ENCODE data around the gene CDH4. TPM values are rescaled to one million over a fixed set of nuclear protein-coding genes. Genes with fewer than 3 reads are reported as not detected.

CDH4 gene
- total and polyA plus RNA-seq, 4 experiments from 2014 or later: 0.39 to 1.1 (median 0.41) TPM; not detected in 1

DNA sequence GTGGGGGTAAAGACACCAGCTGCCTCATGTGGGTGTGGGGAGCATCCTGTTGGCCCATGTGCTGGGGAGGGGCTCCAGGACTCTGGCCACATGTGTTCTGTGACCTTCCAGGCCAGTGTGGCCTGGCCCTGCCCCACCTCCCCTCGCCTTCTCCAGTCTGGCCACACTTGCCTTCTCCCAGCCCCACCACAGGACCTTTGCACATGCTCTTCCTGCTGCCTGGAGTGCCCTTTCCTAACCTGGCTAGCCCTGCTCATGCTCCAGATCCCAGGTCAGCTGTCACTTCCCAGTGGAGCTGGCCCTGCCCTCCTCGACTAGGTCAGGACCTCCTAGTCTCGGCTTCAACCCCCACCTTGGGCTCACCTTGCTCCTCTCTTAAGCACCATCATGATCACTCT, 183.8 kb downstream of the CDH4 start:
- POLR2A ChIA-PET (ENCODE audit: partially characterized antibody): no interaction called here
- H3K36me3 ChIP-seq (ENCODE audit: insufficient read depth, low read length): no peaks in the 10 kb centered on the region
- H3K9me3 ChIP-seq (ENCODE audit: control insufficient read depth in 1 of 2, low read length in 2 of 2): no peaks in the 10 kb centered on the region
- intact Hi-C loops (cut with micrococcal nuclease): no loop called here
- H3K4me1 Mint-ChIP-seq: no peaks in the 10 kb centered on the region
- CTCF ChIA-PET (ENCODE audit: partially characterized antibody): no interaction called here
- no peaks in the 10 kb centered on the region for H3K27me3 ChIP-seq (ENCODE audit: insufficient read depth, low read length)
- H3K27ac Mint-ChIP-seq: no peak overlapping the region
- H3K36me3 Mint-ChIP-seq: no peaks in the 10 kb centered on the region
- H3K27ac ChIP-seq (ENCODE audit: low read depth, low read length): no peak overlapping the region
- no peaks in the 10 kb centered on the region for H3K4me1 ChIP-seq (ENCODE audit: insufficient read depth, low read length)
- H3K4me3 Mint-ChIP-seq: no peak overlapping the region
- H3K9me3 Mint-ChIP-seq: peaks cover 0 to 11% (median under 1%) of the 10 kb centered on the region in 8 donors
- H3K4me3 ChIP-seq (ENCODE audit: low read length in 2 of 2): no peak overlapping the region
- peaks cover 6 to 7% of the 10 kb centered on the region in 2 donors for H3K27me3 Mint-ChIP-seq
- no peak for DNase-seq

- POLR2A ChIA-PET (ENCODE audit: partially characterized antibody): no interaction called here
- H3K27me3 ChIP-seq (ENCODE audit: insufficient read depth, low read length): no peaks in the 10 kb centered on the region
- CTCF ChIA-PET (ENCODE audit: partially characterized antibody): no interaction called here
- H3K36me3 ChIP-seq (ENCODE audit: insufficient read depth, low read length): no peaks in the 10 kb centered on the region
- H3K36me3 Mint-ChIP-seq: no peaks in the 10 kb centered on the region
- no peak overlapping the region for H3K4me3 Mint-ChIP-seq
- H3K4me1 ChIP-seq (ENCODE audit: insufficient read depth, low read length): no peaks in the 10 kb centered on the region
- intact Hi-C loops (cut with micrococcal nuclease): no loop called here
- DNase-seq: no peak
- H3K9me3 Mint-ChIP-seq: peaks cover 0 to 11% (median under 1%) of the 10 kb centered on the region in 8 donors
- no peak overlapping the region for H3K27ac Mint-ChIP-seq
- no peaks in the 10 kb centered on the region for H3K4me1 Mint-ChIP-seq
- H3K9me3 ChIP-seq (ENCODE audit: control insufficient read depth in 1 of 2, low read length in 2 of 2): no peaks in the 10 kb centered on the region
- H3K4me3 ChIP-seq (ENCODE audit: low read length in 2 of 2): no peak overlapping the region
- no peak overlapping the region for H3K27ac ChIP-seq (ENCODE audit: low read depth, low read length)
- H3K27me3 Mint-ChIP-seq: peaks cover 6 to 7% of the 10 kb centered on the region in 2 donors
Measured at GRCh38 chr20:61436283-61436666, 184.2 kb downstream of the CDH4 start.

- H3K4me3 ChIP-seq (ENCODE audit: low read length in 2 of 2): no peak overlapping the region
- ChIA-PET POLR2A (ENCODE audit: partially characterized antibody) (no interaction called here), CTCF (ENCODE audit: partially characterized antibody) (no interaction called here)
- H3K4me1 ChIP-seq (ENCODE audit: insufficient read depth, low read length): no peaks in the 10 kb centered on the region
- no peak overlapping the region for H3K4me3 Mint-ChIP-seq
- no peaks in the 10 kb centered on the region for H3K4me1 Mint-ChIP-seq
- no peaks in the 10 kb centered on the region for H3K36me3 Mint-ChIP-seq
- no peaks in the 10 kb centered on the region for H3K9me3 ChIP-seq (ENCODE audit: control insufficient read depth in 1 of 2, low read length in 2 of 2)
- no peaks in the 10 kb centered on the region for H3K27me3 ChIP-seq (ENCODE audit: insufficient read depth, low read length)
- no peaks in the 10 kb centered on the region for H3K36me3 ChIP-seq (ENCODE audit: insufficient read depth, low read length)
- H3K27me3 Mint-ChIP-seq: peaks cover 6 to 7% of the 10 kb centered on the region in 2 donors
- intact Hi-C loops (cut with micrococcal nuclease): no loop called here
- no peak for DNase-seq
- no peak overlapping the region for H3K27ac ChIP-seq (ENCODE audit: low read depth, low read length)
- no peak overlapping the region for H3K27ac Mint-ChIP-seq
- peaks cover 0 to 11% (median under 1%) of the 10 kb centered on the region in 8 donors for H3K9me3 Mint-ChIP-seq
Measured at GRCh38 chr20:61436667-61437279, 184.7 kb downstream of the CDH4 start.

DNA sequence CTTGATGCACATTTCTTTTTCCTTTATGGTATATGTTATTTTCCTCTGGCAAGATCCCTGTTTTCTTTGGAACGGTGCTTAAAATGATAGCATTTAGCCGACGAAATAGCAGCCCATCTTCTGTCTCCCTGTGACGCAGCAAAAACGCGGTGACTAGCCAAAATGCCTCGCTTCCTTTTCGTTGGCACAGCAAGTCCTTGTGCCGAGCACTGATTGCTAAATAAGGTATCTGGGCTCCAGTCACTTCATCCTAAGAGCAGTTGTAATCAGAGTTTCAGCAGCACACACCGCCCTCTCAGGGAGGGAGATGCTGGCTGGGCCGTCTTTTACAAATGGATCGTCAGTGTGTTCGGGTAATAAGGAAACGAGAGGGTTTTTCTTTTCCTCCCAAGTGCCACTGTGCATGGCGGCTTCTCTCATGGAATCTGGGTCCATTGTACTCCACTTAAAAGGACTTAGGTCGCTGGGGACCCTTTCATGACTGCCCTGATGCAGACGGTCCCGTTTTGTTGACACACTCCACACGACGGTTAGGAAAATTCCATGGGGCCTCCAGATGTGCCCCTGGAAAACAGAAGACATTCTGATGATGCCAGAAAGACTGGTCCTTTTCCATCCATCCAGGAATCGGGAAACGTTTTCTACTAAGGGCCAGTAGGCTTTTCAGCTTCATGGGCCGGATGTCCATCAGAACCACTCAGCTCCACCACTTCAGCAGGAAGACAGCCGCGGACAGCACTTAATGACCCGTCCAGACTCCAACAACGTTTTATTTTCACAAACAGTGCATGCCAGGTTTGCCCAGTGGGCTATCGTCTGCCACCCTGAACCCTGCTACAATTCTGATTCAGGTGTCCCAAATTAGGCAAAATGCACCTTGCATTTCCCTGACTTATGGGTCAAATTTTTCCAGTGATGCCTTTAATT, 185.5 kb downstream of the CDH4 start:
- no peak overlapping the region for H3K4me3 Mint-ChIP-seq
- H3K27ac Mint-ChIP-seq: no peak overlapping the region
- Histone ChIP-seq H3K4me1 (ENCODE audit: insufficient read depth, low read length) (no peaks in the 10 kb centered on the region), H3K9me3 (ENCODE audit: control insufficient read depth in 1 of 2, low read length in 2 of 2) (no peaks in the 10 kb centered on the region), H3K27ac (ENCODE audit: low read depth, low read length) (no peak overlapping the region), H3K36me3 (ENCODE audit: insufficient read depth, low read length) (no peaks in the 10 kb centered on the region), H3K4me3 (ENCODE audit: low read length in 2 of 2) (no peak overlapping the region), H3K27me3 (ENCODE audit: insufficient read depth, low read length) (no peaks in the 10 kb centered on the region)
- DNase-seq: no peak
- ChIA-PET POLR2A (ENCODE audit: partially characterized antibody) (no interaction called here), CTCF (ENCODE audit: partially characterized antibody) (no interaction called here)
- intact Hi-C loops (cut with micrococcal nuclease): no loop called here
- no peaks in the 10 kb centered on the region for H3K36me3 Mint-ChIP-seq
- H3K4me1 Mint-ChIP-seq: no peaks in the 10 kb centered on the region
- peaks cover 6 to 7% of the 10 kb centered on the region in 2 donors for H3K27me3 Mint-ChIP-seq
- H3K9me3 Mint-ChIP-seq: peaks cover 0 to 11% (median under 1%) of the 10 kb centered on the region in 8 donors

DNA sequence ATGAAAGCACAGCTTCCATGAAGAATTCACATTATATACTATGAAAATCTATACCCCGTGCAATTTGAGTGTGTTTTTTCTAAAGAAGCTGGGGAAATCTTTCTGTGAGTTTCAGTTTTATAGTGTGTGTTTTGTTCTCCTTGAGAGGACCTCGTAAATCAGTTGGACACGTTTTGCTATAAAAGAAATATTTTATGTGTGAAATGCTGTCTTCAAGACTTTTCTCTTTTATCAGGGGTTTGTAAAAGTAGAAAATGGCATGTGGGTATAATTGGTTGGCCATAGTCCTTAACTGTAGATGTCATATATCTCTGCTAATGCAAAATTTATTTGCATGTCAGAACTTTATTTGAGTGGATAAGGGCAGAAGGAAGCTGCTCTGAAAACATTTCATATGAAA, 186.2 kb downstream of the CDH4 start:
- ChIA-PET POLR2A (ENCODE audit: partially characterized antibody) (no interaction called here), CTCF (ENCODE audit: partially characterized antibody) (no interaction called here)
- Mint-ChIP-seq H3K27me3 (peaks cover 6 to 7% of the 10 kb centered on the region in 2 donors), H3K4me3 (no peak overlapping the region), H3K9me3 (peaks cover 0 to 8% (median under 1%) of the 10 kb centered on the region in 8 donors), H3K36me3 (no peaks in the 10 kb centered on the region), H3K4me1 (no peaks in the 10 kb centered on the region), H3K27ac (no peak overlapping the region)
- Histone ChIP-seq H3K4me1 (ENCODE audit: insufficient read depth, low read length) (no peaks in the 10 kb centered on the region), H3K27ac (ENCODE audit: low read depth, low read length) (no peak overlapping the region), H3K27me3 (ENCODE audit: insufficient read depth, low read length) (no peaks in the 10 kb centered on the region), H3K4me3 (ENCODE audit: low read length in 2 of 2) (no peak overlapping the region), H3K36me3 (ENCODE audit: insufficient read depth, low read length) (no peaks in the 10 kb centered on the region), H3K9me3 (ENCODE audit: control insufficient read depth in 1 of 2, low read length in 2 of 2) (no peaks in the 10 kb centered on the region)
- intact Hi-C loops (cut with micrococcal nuclease): no loop called here
- DNase-seq: no peak

- Histone ChIP-seq H3K4me3 (ENCODE audit: low read length in 2 of 2) (no peak overlapping the region), H3K27me3 (ENCODE audit: insufficient read depth, low read length) (no peaks in the 10 kb centered on the region), H3K4me1 (ENCODE audit: insufficient read depth, low read length) (no peaks in the 10 kb centered on the region), H3K9me3 (ENCODE audit: control insufficient read depth in 1 of 2, low read length in 2 of 2) (no peaks in the 10 kb centered on the region), H3K27ac (ENCODE audit: low read depth, low read length) (no peak overlapping the region), H3K36me3 (ENCODE audit: insufficient read depth, low read length) (no peaks in the 10 kb centered on the region)
- Mint-ChIP-seq H3K4me3 (no peak overlapping the region), H3K9me3 (peaks cover 0 to 6% (median 0%) of the 10 kb centered on the region in 8 donors), H3K36me3 (no peaks in the 10 kb centered on the region), H3K27me3 (peaks cover 6 to 7% of the 10 kb centered on the region in 2 donors), H3K4me1 (no peaks in the 10 kb centered on the region), H3K27ac (no peak overlapping the region)
- POLR2A ChIA-PET (ENCODE audit: partially characterized antibody): no interaction called here
- intact Hi-C loops (cut with micrococcal nuclease): no loop called here
- CTCF ChIA-PET (ENCODE audit: partially characterized antibody): no interaction called here
- DNase-seq: no peak
Measured at GRCh38 chr20:61439251-61439650, 187.2 kb downstream of the CDH4 start.

DNA sequence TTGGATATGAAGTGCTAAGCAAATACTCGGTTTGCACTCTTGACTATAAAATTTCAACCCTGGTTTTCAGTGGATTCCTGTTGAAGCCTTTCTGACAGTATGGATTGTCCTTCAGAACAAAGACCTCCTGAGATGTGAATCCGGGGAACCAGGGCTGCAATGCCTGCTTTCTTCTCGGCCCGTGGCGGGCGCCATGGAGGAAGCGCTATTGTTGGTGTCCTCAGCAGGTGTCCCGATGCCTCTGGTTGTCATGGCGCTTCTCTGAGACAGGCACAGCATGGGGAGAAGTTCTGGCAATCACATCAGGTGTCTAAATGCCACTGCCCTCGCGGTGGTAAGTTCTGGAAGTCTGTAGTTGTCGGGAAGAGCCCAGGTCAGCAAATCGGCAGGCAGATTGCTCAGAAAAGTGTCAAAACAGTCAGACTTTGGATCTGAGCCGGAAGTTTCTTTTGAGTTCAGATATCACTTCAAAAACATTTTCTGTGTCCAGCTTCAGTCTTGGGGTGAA, 188.5 kb downstream of the CDH4 start:
- Histone ChIP-seq H3K27me3 (ENCODE audit: insufficient read depth, low read length) (no peaks in the 10 kb centered on the region), H3K9me3 (ENCODE audit: control insufficient read depth in 1 of 2, low read length in 2 of 2) (no peaks in the 10 kb centered on the region), H3K36me3 (ENCODE audit: insufficient read depth, low read length) (no peaks in the 10 kb centered on the region), H3K4me1 (ENCODE audit: insufficient read depth, low read length) (no peaks in the 10 kb centered on the region), H3K27ac (ENCODE audit: low read depth, low read length) (no peak overlapping the region), H3K4me3 (ENCODE audit: low read length in 2 of 2) (no peak overlapping the region)
- H3K27ac Mint-ChIP-seq: no peak overlapping the region
- POLR2A ChIA-PET (ENCODE audit: partially characterized antibody): no interaction called here
- no peak overlapping the region for H3K4me3 Mint-ChIP-seq
- peaks cover 0 to 4% (median 0%) of the 10 kb centered on the region in 8 donors for H3K9me3 Mint-ChIP-seq
- intact Hi-C loops (cut with micrococcal nuclease): no loop called here
- no peaks in the 10 kb centered on the region for H3K36me3 Mint-ChIP-seq
- peaks cover 6 to 7% of the 10 kb centered on the region in 2 donors for H3K27me3 Mint-ChIP-seq
- DNase-seq: no peak
- CTCF ChIA-PET (ENCODE audit: partially characterized antibody): no interaction called here
- no peaks in the 10 kb centered on the region for H3K4me1 Mint-ChIP-seq
